Stimulated activated naive B cell treated with anti-CD40 and anti-IgM and Interleukin-4, amounts not matched to agents 10 μg/mL and 1 μg/mL and 100 μg/mL, for 72 hours (primary cell): Measurements from ENCODE around the gene FSD1L.
A peak's percentile ranks its signal among the peaks of the same experiment; 100 is the strongest.

Experiments
- ATAC-seq, 2 donors: fragments of 150-1000 bp; cut with Tn5 transposase; replicated peaks; 2 replicates each; pipeline ENCODE4 v1.10.0; 2021; ENCODE audit warnings: moderate library complexity in 1 of 2
- DNase-seq: peaks from one replicate; pipeline ENCODE4 v3.0.0; 2021
- H3K27ac Mint-ChIP-seq: one replicate; pipeline ENCODE4 v1.8.0; 2022; ENCODE audit warnings: mild to moderate bottlenecking, mixed read lengths
- H3K27me3 Mint-ChIP-seq, 2 donors: one replicate each; pipeline ENCODE4 v1.8.0; 2022; ENCODE audit warnings: mixed read lengths in 2 of 2
- H3K36me3 Mint-ChIP-seq, 2 donors: one replicate each; pipeline ENCODE4 v1.8.0; 2022; ENCODE audit warnings: mixed read lengths in 2 of 2, mild to moderate bottlenecking in 1 of 2
- H3K4me1 Mint-ChIP-seq, 2 donors: one replicate each; pipeline ENCODE4 v1.8.0; 2022; ENCODE audit warnings: mixed read lengths in 2 of 2, mild to moderate bottlenecking in 1 of 2
- H3K4me3 Mint-ChIP-seq, 2 donors: one replicate each; pipeline ENCODE4 v1.8.0; 2022; ENCODE audit warnings: mild to moderate bottlenecking in 2 of 2, mixed read lengths in 2 of 2, moderate library complexity in 1 of 2
- H3K9me3 Mint-ChIP-seq, 2 donors: one replicate each; pipeline ENCODE4 v1.8.0; 2022; ENCODE audit warnings: mixed read lengths in 2 of 2, mild to moderate bottlenecking in 1 of 2

FSD1L gene

DNA sequence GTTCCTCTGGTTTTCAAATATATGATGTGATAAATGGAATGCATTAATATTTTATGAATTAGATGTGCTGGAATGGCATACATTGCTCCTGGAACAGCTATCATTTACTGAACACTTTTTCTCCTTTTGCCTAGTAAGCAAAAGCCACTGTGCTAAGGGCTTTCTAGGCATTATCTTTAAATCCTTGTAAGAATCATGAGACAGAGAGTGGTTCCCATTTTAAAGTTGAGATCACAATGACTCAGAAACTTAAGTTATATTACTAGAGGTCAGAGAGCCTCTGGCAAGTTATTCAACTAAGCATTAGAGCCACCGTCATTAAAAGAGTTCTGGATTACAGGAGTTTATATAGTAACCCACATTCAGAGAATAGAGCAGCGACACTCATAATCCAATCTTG is 26.7 kb upstream of the FSD1L start:
- Mint-ChIP-seq H3K36me3 (no peaks in the 10 kb centered on the region), H3K27ac (no peak overlapping the region), H3K4me1 (peaks cover 1 to 4% of the 10 kb centered on the region in 2 donors), H3K27me3 (no peaks in the 10 kb centered on the region), H3K9me3 (no peaks in the 10 kb centered on the region), H3K4me3 (no peak overlapping the region)
- DNase-seq (no peak), ATAC-seq (no peak)

DNA sequence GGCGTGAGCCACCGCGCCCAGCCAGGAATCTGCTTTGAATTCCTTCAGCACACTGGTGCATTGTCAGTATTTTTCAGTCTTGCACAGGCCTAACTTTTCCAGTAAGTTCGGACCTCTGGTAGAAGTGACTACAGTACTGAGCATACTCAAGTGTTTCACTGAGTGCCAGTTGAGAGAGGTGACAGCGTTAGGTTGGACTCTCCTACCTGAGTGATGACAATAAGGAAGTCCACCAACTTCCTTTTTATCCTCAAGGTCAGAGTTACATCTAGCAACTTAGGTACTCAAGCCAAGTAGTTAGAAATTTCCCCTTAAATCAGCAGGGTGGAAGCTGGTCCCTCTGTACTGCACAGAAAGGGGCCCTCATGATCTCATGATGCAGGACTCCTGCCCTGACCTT is 26.0 kb upstream of the FSD1L start:
- no peaks in the 10 kb centered on the region for H3K27me3 Mint-ChIP-seq
- DNase-seq: no peak
- ATAC-seq: no peak
- H3K36me3 Mint-ChIP-seq: no peaks in the 10 kb centered on the region
- no peak overlapping the region for H3K4me3 Mint-ChIP-seq
- H3K4me1 Mint-ChIP-seq: peaks cover 1 to 4% of the 10 kb centered on the region in 2 donors
- H3K27ac Mint-ChIP-seq: no peak overlapping the region
- no peaks in the 10 kb centered on the region for H3K9me3 Mint-ChIP-seq

- Mint-ChIP-seq H3K4me3 (no peak overlapping the region), H3K9me3 (no peaks in the 10 kb centered on the region), H3K4me1 (peaks cover 0 to 4% of the 10 kb centered on the region in 2 donors), H3K27ac (no peak overlapping the region), H3K27me3 (no peaks in the 10 kb centered on the region), H3K36me3 (no peaks in the 10 kb centered on the region)
- ATAC-seq (peak; percentile 66 to 71), DNase-seq (no peak)
Measured at GRCh38 chr9:105425816-105426433, 21.9 kb upstream of the FSD1L start.

DNA sequence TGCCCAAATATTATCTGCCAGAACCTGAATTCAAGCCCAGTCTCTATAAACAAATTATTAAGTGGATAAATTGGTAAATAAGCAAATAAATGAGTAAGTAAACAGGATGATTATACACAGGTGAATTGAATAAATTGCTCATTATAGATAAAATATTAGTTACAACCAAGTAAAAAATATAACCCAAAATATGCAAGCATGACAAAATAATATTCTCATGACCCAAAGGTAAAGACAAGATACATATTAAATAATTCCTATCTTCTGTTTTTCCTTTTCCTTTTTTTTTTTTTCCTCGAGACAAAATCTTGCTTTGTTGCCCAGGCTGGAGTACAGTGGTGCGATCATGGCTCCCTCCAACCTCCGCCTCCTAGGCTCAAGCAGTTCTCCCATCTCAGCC is 21.2 kb upstream of the FSD1L start:
- Mint-ChIP-seq H3K27ac (no peak overlapping the region), H3K27me3 (no peaks in the 10 kb centered on the region), H3K4me1 (peaks cover 0 to 4% of the 10 kb centered on the region in 2 donors), H3K9me3 (no peaks in the 10 kb centered on the region), H3K36me3 (no peaks in the 10 kb centered on the region), H3K4me3 (no peak overlapping the region)
- ATAC-seq (no peak), DNase-seq (no peak)

DNA sequence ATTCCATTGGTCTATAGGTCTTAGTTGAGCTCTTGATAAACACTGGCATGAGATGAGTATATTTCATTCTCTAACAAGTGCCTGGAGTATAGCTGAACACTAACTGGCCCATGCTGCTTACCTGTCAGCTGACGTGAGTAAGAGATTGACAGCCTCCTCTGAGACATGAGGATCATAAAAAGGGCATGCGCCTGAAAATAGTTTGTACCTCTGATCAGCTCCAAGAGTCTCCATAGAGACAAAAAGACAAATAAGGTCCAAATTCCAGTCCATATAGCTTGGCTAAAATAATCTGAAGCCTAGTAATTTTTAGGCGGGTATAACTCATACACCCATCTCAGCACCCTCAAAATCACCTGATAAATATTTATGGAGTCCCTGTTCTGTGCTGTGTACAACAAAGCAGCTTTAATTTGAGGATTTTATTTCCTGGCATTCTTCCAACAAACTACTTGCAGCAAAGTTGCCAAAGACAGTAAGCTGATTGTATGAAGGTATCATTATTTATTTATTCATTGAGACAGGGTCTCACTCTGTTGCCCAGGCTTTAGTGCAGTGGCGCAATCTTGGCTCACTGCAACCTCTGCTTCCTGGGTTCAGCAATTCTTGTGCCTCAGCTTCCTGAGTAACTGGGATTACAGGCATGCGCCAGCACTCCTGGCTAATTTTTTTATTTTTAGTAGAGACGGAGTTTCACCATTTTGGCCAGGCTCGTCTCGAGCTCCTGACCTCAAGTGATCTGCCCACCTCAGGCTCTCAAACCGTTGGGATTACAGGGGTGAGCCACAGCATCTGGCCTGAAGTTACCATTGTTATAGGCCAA is 16.2 kb upstream of the FSD1L start:
- H3K4me3 Mint-ChIP-seq: no peak overlapping the region
- peaks cover 0 to 2% of the 10 kb centered on the region in 2 donors for H3K4me1 Mint-ChIP-seq
- no peak overlapping the region for H3K27ac Mint-ChIP-seq
- no peaks in the 10 kb centered on the region for H3K36me3 Mint-ChIP-seq
- no peak for ATAC-seq
- no peaks in the 10 kb centered on the region for H3K9me3 Mint-ChIP-seq
- H3K27me3 Mint-ChIP-seq: no peaks in the 10 kb centered on the region
- DNase-seq: no peak

GRCh38 chr9:105432247-105432842 is 15.5 kb upstream of the FSD1L start:
- ATAC-seq: no peak
- no peak for DNase-seq
- peaks cover 0 to 2% of the 10 kb centered on the region in 2 donors for H3K4me1 Mint-ChIP-seq
- H3K4me3 Mint-ChIP-seq: no peak overlapping the region
- H3K36me3 Mint-ChIP-seq: no peaks in the 10 kb centered on the region
- no peak overlapping the region for H3K27ac Mint-ChIP-seq
- no peaks in the 10 kb centered on the region for H3K27me3 Mint-ChIP-seq
- H3K9me3 Mint-ChIP-seq: no peaks in the 10 kb centered on the region

GRCh38 chr9:105435453-105435852 is 12.4 kb upstream of the FSD1L start:
- no peak for DNase-seq
- Mint-ChIP-seq H3K27me3 (no peaks in the 10 kb centered on the region), H3K4me3 (no peak overlapping the region), H3K9me3 (no peaks in the 10 kb centered on the region), H3K27ac (no peak overlapping the region), H3K4me1 (peaks cover 0 to 2% of the 10 kb centered on the region in 2 donors), H3K36me3 (no peaks in the 10 kb centered on the region)
- no peak for ATAC-seq

DNA sequence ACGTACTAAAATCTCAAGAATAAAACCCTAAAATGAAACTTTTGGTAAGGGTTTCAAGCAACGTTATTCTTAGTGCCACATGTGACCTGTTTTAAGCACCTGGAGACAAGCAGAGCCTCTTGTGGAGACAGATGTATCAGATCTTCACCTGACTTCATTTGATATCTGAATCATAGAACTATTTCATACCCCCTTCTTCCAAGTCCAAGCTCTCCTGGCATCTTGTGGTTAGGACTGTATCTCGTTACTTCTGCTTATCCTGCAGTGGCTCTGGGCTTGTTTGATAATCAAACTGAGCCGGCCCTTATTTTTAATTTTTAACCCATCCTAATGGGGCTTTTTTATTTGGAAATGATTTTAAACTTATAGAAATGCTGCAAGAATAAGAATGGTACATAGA is 11.1 kb upstream of the FSD1L start:
- no peak for ATAC-seq
- no peak for DNase-seq
- Mint-ChIP-seq H3K4me1 (peaks cover 0 to 2% of the 10 kb centered on the region in 2 donors), H3K27me3 (no peaks in the 10 kb centered on the region), H3K4me3 (no peak overlapping the region), H3K27ac (no peak overlapping the region), H3K36me3 (no peaks in the 10 kb centered on the region), H3K9me3 (no peaks in the 10 kb centered on the region)

DNA sequence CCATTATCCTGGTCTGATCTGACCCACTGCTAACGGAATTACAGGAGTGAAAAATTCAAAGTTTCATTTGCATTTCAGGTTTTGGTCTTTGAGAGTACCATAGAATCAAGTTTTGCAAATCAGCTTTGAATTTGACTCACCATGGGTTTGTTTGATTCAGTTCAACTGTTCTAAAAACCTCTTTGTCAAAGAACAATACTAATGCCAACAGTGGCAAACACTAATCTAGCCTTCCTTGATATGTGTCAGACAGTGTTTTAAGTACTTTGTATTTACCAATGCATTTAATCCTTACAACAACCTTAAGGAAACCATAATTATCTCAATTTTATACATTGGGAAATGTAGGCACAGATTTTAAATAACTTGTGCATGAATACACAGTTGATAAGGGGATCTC is 10.1 kb upstream of the FSD1L start:
- Mint-ChIP-seq H3K9me3 (no peaks in the 10 kb centered on the region), H3K36me3 (no peaks in the 10 kb centered on the region), H3K4me3 (no peak overlapping the region), H3K27me3 (no peaks in the 10 kb centered on the region), H3K4me1 (peaks cover 0 to 2% of the 10 kb centered on the region in 2 donors), H3K27ac (no peak overlapping the region)
- DNase-seq (no peak), ATAC-seq (no peak)

- no peak overlapping the region for H3K4me3 Mint-ChIP-seq
- H3K27me3 Mint-ChIP-seq: no peaks in the 10 kb centered on the region
- H3K4me1 Mint-ChIP-seq: peaks cover 0 to 2% of the 10 kb centered on the region in 2 donors
- H3K36me3 Mint-ChIP-seq: no peaks in the 10 kb centered on the region
- H3K27ac Mint-ChIP-seq: no peak overlapping the region
- H3K9me3 Mint-ChIP-seq: no peaks in the 10 kb centered on the region
- DNase-seq: no peak
- no peak for ATAC-seq
Measured at GRCh38 chr9:105438141-105438806, 9.6 kb upstream of the FSD1L start.

DNA sequence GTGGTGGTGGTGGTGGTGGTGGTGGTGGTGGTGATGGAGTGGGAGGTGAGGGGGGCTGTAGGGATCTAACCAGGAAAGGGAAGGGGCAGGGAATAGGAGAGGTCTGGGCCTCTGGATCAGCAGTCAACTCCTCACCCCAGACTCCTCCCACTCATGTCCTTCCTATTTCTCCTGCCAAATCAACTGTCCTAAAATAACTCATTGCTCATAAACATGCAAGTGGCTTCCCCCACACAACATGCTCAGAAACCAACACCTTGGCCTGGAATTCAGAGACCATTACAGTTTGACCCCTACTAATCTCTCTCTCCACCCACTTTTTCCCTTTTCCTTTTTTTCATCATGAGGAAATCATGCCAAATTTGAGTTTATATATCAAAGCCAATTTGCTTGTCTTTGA is 8.4 kb upstream of the FSD1L start:
- DNase-seq (no peak), ATAC-seq (no peak)
- H3K9me3 Mint-ChIP-seq: no peaks in the 10 kb centered on the region
- H3K36me3 Mint-ChIP-seq: no peaks in the 10 kb centered on the region
- no peaks in the 10 kb centered on the region for H3K27me3 Mint-ChIP-seq
- H3K4me3 Mint-ChIP-seq: no peak overlapping the region
- no peak overlapping the region for H3K27ac Mint-ChIP-seq
- peaks cover 0 to 2% of the 10 kb centered on the region in 2 donors for H3K4me1 Mint-ChIP-seq

GRCh38 chr9:105441616-105442160 is 6.1 kb upstream of the FSD1L start:
- Mint-ChIP-seq H3K36me3 (no peaks in the 10 kb centered on the region), H3K27me3 (no peaks in the 10 kb centered on the region), H3K9me3 (no peaks in the 10 kb centered on the region), H3K4me1 (no peaks in the 10 kb centered on the region), H3K27ac (no peak overlapping the region), H3K4me3 (no peak overlapping the region)
- no peak for ATAC-seq
- no peak for DNase-seq

- Mint-ChIP-seq H3K9me3 (no peaks in the 10 kb centered on the region), H3K4me1 (peaks cover 4 to 6% of the 10 kb centered on the region in 2 donors), H3K36me3 (peaks cover 0 to 4% of the 10 kb centered on the region in 2 donors), H3K27me3 (no peaks in the 10 kb centered on the region), H3K4me3 (no peak overlapping the region), H3K27ac (no peak overlapping the region)
- DNase-seq (no peak), ATAC-seq (no peak)
Measured at GRCh38 chr9:105443121-105443520, 4.7 kb upstream of the FSD1L start.

DNA sequence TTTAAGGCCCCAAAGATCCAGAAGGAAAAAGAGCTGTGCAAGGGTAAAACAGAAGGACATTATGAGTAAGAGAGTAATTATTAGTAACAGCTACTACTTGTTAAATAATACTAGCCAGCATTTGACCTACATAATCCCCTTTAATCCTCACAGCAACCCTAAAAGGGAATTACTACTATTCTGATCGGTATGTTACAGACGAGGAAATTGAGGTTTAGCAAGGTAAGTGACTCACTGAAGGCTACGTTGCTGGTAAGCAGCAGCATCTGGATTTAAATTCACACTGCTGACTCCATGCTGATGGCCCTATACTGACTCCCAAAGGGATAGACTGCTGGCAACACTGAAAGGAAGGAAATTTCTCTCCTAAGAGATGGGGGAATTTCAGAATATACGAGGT is 3.7 kb upstream of the FSD1L start:
- H3K4me1 Mint-ChIP-seq: peaks cover 9 to 12% of the 10 kb centered on the region in 2 donors
- no peaks in the 10 kb centered on the region for H3K27me3 Mint-ChIP-seq
- H3K4me3 Mint-ChIP-seq: no peak overlapping the region
- ATAC-seq (no peak), DNase-seq (no peak)
- peaks cover 0 to 4% of the 10 kb centered on the region in 2 donors for H3K36me3 Mint-ChIP-seq
- H3K27ac Mint-ChIP-seq: no peak overlapping the region
- no peaks in the 10 kb centered on the region for H3K9me3 Mint-ChIP-seq
